Aorta (tissue), 5 donors: Measurements from ENCODE around the gene ZNF654. TPM values are rescaled to one million over a fixed set of nuclear protein-coding genes. Genes with fewer than 3 reads are reported as not detected.

Source experiments
- ATAC-seq: fragments of 200-7000 bp; cut with Tn5 transposase; one replicate; pipeline ENCODE4 v1.9.1; 2022; ENCODE audit warnings: moderate library complexity; ENCODE audit not compliant: low FRiP score
- DNase-seq, 2 donors: peaks; one replicate each; pipeline ENCODE4 v3.0.0-alpha.2; 2020
- H3K27ac ChIP-seq, 2 donors: one replicate each; pipeline ENCODE4 v1.5.1; 2013; ENCODE audit warnings: low read length in 2 of 2, mild to moderate bottlenecking in 2 of 2, moderate library complexity in 2 of 2, control low read depth in 1 of 2, inconsistent platforms in 1 of 2, low read depth in 1 of 2
- H3K27me3 ChIP-seq, 2 donors: one replicate each; pipeline ENCODE4 v1.6.1; 2013; ENCODE audit warnings: control low read depth in 1 of 2, low read length in 1 of 2, mild to moderate bottlenecking in 1 of 2, moderate library complexity in 1 of 2; ENCODE audit not compliant: insufficient read depth in 2 of 2, control insufficient read depth in 1 of 2
- H3K36me3 ChIP-seq, 2 donors: one replicate each; pipeline ENCODE4 v1.6.1; 2013; ENCODE audit warnings: control low read depth in 1 of 2, low read length in 1 of 2, mild to moderate bottlenecking in 1 of 2; ENCODE audit not compliant: insufficient read depth in 2 of 2, control insufficient read depth in 1 of 2
- H3K4me1 ChIP-seq, 2 donors: one replicate each; pipeline ENCODE4 v1.6.1; 2013; ENCODE audit warnings: low read length in 2 of 2, control low read depth in 1 of 2, mild to moderate bottlenecking in 1 of 2, moderate library complexity in 1 of 2; ENCODE audit not compliant: insufficient read depth in 2 of 2, control insufficient read depth in 1 of 2
- H3K4me3 ChIP-seq, 2 donors: one replicate each; pipeline ENCODE4 v1.5.1; 2013; ENCODE audit warnings: low read length in 2 of 2, control low read depth in 1 of 2, mild to moderate bottlenecking in 1 of 2
- H3K9me3 ChIP-seq: one replicate; pipeline ENCODE4 v1.6.1; 2013; ENCODE audit warnings: mild to moderate bottlenecking, low read length; ENCODE audit not compliant: control insufficient read depth
- WGBS, 2 donors: extraction: QIAGEN DNeasy Blood & Tissue Kit; methylation state at CpG; one replicate each; pipeline ENCODE4 v1.1.7; 2013; 5-methylcytosine and 5-hydroxymethylcytosine counted together
- intact Hi-C, 2 donors: fragments of 100-400 bp; cut with DNase I; formaldehyde crosslinking; loops; one replicate each; pipeline versions ENCODE4 v1.14.2 to v1.15.0; 2022
- polyA plus RNA-seq, 2 donors: library from polyadenylated mRNA; stranded (reverse); fragments of 200-250 nt; gene quantifications; one replicate each; pipeline ENCODE4 v1.2.3, GENCODE V29; 2013
- total RNA-seq, 2 donors: library from RNA; stranded (reverse); fragmentation: NEBNext Ultra II Directional; extraction: Animal tissue kit (Norgen Biotek cat#: 25700); gene quantifications; one replicate each; pipeline ENCODE4 v1.2.1, GENCODE V29; 2021
- donor health status: healthy with polysubstance abuse.
- donor health status: Bipolar disorder and iron deficiency.
- donor health status: DM: no; HTN: no; CAD: no.
- donor health status: DM: no; HTN: no; CAD: no.
- donor health status: DM: yes; HTN: yes; CAD: no.

Gene ZNF654
- total and polyA plus RNA-seq, 4 donors, result 3.0 to 28.3 (median 11.4) TPM

GRCh38 chr3:88078932-88079331 lies 19.9 kb downstream of the ZNF654 start:
- no peak overlapping the region for H3K27ac ChIP-seq
- intact Hi-C loops, result no loop called here
- DNase-seq (no peak), ATAC-seq (no peak)
- WGBS, 2 donors, result 95 to 98% methylated on average over 3 of the region's 3 CpGs
- H3K9me3 ChIP-seq, result no peaks in the 10 kb centered on the region
- H3K36me3 ChIP-seq, result no peaks in the 10 kb centered on the region
- H3K4me1 ChIP-seq, result peaks cover 2 to 3% of the 10 kb centered on the region in 2 donors
- no peaks in the 10 kb centered on the region for H3K27me3 ChIP-seq
- H3K4me3 ChIP-seq, result no peak overlapping the region

DNA sequence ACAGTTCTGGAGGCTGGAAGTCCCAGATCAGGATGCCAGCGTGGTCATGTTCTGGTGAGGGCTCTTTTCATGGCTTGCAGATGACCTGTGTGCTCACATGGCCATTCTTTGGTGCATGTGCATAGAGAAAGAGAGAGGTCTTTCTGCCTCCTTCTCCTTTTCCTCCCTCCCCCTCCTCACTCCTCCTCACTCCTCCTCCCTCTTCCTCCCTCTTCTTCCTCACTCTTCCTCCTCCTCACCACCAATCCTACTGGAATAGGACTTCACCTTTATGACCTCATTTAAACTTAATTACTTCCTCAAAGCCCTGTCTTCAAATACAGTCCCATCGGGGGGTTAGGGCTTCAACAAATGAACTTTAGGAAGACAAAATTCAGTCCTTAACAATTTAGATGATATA lies 23.8 kb downstream of the ZNF654 start:
- H3K36me3 ChIP-seq, result peaks cover 0 to 2% of the 10 kb centered on the region in 2 donors
- WGBS, 2 donors, result 89 to 90% methylated on average over 2 of the region's 2 CpGs
- ATAC-seq (no peak), DNase-seq (no peak)
- H3K27me3 ChIP-seq, result no peaks in the 10 kb centered on the region
- intact Hi-C loops, result no loop called here
- peaks cover 3 to 5% of the 10 kb centered on the region in 2 donors for H3K4me1 ChIP-seq
- no peak overlapping the region for H3K27ac ChIP-seq
- no peak overlapping the region for H3K4me3 ChIP-seq
- H3K9me3 ChIP-seq, result no peaks in the 10 kb centered on the region

DNA sequence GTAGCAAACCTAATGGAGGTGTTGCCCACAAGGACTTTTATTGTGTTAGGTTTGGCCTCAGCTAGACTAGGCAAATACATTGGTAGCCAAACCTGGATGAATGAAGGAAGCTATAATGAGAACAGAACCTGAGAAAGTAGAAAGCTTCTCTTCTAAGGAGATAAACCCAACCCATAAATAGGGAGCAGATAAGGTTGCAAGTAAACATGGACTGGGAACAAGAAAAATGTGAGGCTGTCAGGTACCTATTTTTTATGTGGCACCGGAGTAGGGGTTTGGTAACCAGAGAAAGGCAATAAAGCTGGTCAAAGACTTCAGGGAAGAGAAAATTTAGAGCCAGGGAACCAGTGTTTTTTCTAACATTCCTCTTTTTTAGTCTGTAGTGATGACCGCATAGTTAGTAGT lies 25.0 kb downstream of the ZNF654 start:
- Histone ChIP-seq H3K9me3 (no peaks in the 10 kb centered on the region), H3K4me1 (peaks cover 3 to 5% of the 10 kb centered on the region in 2 donors), H3K27me3 (no peaks in the 10 kb centered on the region), H3K36me3 (peaks cover 0 to 2% of the 10 kb centered on the region in 2 donors), H3K4me3 (no peak overlapping the region), H3K27ac (no peak overlapping the region)
- ATAC-seq (no peak), DNase-seq (no peak)
- intact Hi-C loops, result no loop called here
- 45 to 48% methylated on average over 2 of the region's 2 CpGs for WGBS, 2 donors

DNA sequence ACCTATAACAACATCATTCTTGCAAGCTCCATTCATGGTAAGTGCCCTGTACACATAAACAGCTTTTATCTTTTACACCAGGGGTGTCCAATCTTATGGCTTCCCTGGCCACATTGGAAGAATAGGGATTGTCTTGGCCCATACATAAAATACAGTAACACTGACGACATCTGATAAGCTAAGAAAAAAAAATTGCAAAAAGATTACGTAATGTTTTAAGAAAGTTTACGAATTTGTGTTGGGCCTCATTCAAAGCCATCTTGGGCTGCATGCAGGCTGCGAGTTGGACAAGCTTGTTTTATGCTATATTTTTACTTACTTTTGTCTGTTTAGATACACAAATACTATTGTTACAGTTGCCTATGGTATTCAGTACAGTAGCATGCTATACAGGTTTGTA lies 31.6 kb downstream of the ZNF654 start:
- 25 to 31% methylated on average over 4 of the region's 4 CpGs for WGBS, 2 donors
- Histone ChIP-seq H3K4me3 (no peak overlapping the region), H3K27me3 (no peaks in the 10 kb centered on the region), H3K27ac (no peak overlapping the region), H3K36me3 (peaks cover 0 to 2% of the 10 kb centered on the region in 2 donors), H3K9me3 (no peaks in the 10 kb centered on the region), H3K4me1 (no peaks in the 10 kb centered on the region)
- ATAC-seq, result no peak
- no peak for DNase-seq
- intact Hi-C loops, result no loop called here

GRCh38 chr3:88092270-88092669 lies 33.2 kb downstream of the ZNF654 start:
- no peak for ATAC-seq

GRCh38 chr3:88093266-88093665 lies 34.2 kb downstream of the ZNF654 start:
- Histone ChIP-seq H3K4me3 (no peak overlapping the region), H3K36me3 (no peaks in the 10 kb centered on the region), H3K27me3 (no peaks in the 10 kb centered on the region), H3K9me3 (no peaks in the 10 kb centered on the region), H3K27ac (no peak overlapping the region), H3K4me1 (no peaks in the 10 kb centered on the region)
- 83 to 86% methylated on average over 1 of the region's 1 CpG for WGBS, 2 donors
- no peak for DNase-seq
- intact Hi-C loops, result no loop called here
- no peak for ATAC-seq

More at GRCh38 chr3:88092270-88092669, 33.2 kb downstream of the ZNF654 start:
- Histone ChIP-seq H3K27me3 (no peaks in the 10 kb centered on the region), H3K27ac (no peak overlapping the region), H3K4me1 (no peaks in the 10 kb centered on the region), H3K36me3 (no peaks in the 10 kb centered on the region), H3K9me3 (no peaks in the 10 kb centered on the region), H3K4me3 (no peak overlapping the region)
- intact Hi-C loops, result no loop called here
- DNase-seq, result no peak

GRCh38 chr3:88101142-88101541 lies 42.1 kb downstream of the ZNF654 start:
- H3K27ac ChIP-seq, result no peak overlapping the region
- H3K36me3 ChIP-seq, result peaks cover 0 to 1% of the 10 kb centered on the region in 2 donors
- no peak overlapping the region for H3K4me3 ChIP-seq
- H3K9me3 ChIP-seq, result no peaks in the 10 kb centered on the region
- H3K27me3 ChIP-seq, result no peaks in the 10 kb centered on the region
- 46 to 51% methylated on average over 1 of the region's 1 CpG for WGBS, 2 donors
- intact Hi-C loops, result no loop called here
- H3K4me1 ChIP-seq, result no peaks in the 10 kb centered on the region
- DNase-seq, result no peak
- ATAC-seq, result no peak

DNA sequence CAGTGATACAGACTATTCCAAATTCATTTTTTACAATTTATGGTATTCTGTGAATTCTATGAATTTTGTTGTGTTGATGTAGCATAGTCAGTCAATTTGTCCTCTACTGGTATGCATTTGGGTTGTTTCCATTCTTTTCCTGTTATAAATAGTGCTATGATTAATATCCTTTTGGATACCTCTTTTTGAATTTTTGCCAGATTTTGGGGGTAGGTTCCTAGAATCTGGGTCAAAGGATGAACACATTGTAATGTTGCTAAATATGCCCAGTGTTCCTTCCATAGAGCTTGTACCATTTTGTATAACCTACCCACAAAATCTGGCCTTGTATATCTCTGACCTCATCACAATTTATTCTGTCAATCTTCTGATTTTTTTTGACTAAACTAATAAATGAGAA lies 46.3 kb downstream of the ZNF654 start:
- Histone ChIP-seq H3K4me1 (no peaks in the 10 kb centered on the region), H3K4me3 (no peak overlapping the region), H3K36me3 (peaks cover 0 to 1% of the 10 kb centered on the region in 2 donors), H3K27me3 (no peaks in the 10 kb centered on the region), H3K9me3 (no peaks in the 10 kb centered on the region), H3K27ac (no peak overlapping the region)
- ATAC-seq (no peak), DNase-seq (no peak)
- intact Hi-C loops, result no loop called here

DNA sequence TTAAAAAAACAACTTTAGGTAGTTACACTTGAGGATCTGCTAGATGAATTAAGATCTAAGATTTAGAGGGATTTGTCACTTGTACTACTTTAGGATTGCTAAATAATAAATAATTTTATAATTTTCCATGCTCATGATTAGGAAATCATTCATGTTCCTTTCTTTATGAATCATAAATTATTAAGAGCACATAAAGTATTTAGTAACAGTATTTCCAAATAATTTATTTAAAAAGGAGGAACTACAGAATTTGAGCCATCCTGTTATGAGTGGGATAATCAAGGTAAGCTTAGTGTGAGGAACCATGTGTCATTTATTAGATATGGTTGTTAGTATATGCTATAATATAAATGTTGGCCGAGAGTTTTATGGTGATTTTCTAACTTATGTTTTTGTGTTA lies 53.2 kb downstream of the ZNF654 start:
- intact Hi-C loops, result loop anchor here (10.0 kb wide), 2 partner anchors 57 to 337 kb away; partner anchors contain the start of genes CGGBP1 (in 1 of the 2) and ZNF654 (in 1 of the 2)
- no peak for ATAC-seq

More for the DNA sequence above, 53.2 kb downstream of the ZNF654 start:
- DNase-seq, result no peak
- no peaks in the 10 kb centered on the region for H3K27me3 ChIP-seq
- no peaks in the 10 kb centered on the region for H3K36me3 ChIP-seq
- no peaks in the 10 kb centered on the region for H3K9me3 ChIP-seq
- 93 to 95% methylated on average over 1 of the region's 1 CpG for WGBS, 2 donors
- no peak overlapping the region for H3K27ac ChIP-seq
- H3K4me3 ChIP-seq, result no peak overlapping the region
- no peaks in the 10 kb centered on the region for H3K4me1 ChIP-seq
